Brain microvascular endothelial cell (primary cell): Measurements from ENCODE around the gene CORO1C.

Experiments used
- DNase-seq: peaks from one replicate; pipeline ENCODE4 v3.0.0-alpha.2; 2020
- H3K27ac ChIP-seq: fragments of 250-450 bp; sonication (Bioruptor Pico); 2 replicates; pipeline ENCODE4 v1.5.1; 2020; ENCODE audit warnings: mild to moderate bottlenecking, moderate library complexity
- H3K27me3 ChIP-seq: fragments of 250-450 bp; sonication (Bioruptor Pico); replicated peaks from 2 replicates; pipeline ENCODE4 v1.5.1; 2020; ENCODE audit warnings: mild to moderate bottlenecking
- H3K36me3 ChIP-seq: fragments of 250-450 bp; sonication (Bioruptor Pico); replicated peaks from 2 replicates; pipeline ENCODE4 v1.5.1; 2020; ENCODE audit warnings: mild to moderate bottlenecking
- H3K4me3 ChIP-seq: 2 replicates; pipeline ENCODE4 v1.5.1; 2011; ENCODE audit warnings: low read depth, mild to moderate bottlenecking, control low read depth, low read length, moderate library complexity
- in situ Hi-C: cut with HindIII; loops from 2 replicates; pipeline ENCODE4 v1.10.0; 2017; ENCODE audit warnings: low sequenced_read_pairs, low pct_ligation_motif_present
- TF ChIP-seq, protein P1 (sequence below): IDR thresholded peaks from 2 replicates; pipeline ENCODE4 v1.5.1; 2011; ENCODE audit warnings: low read depth, mild to moderate bottlenecking, moderate library complexity, low read length, control low read depth, inconsistent platforms; ENCODE audit errors: missing control alignments

Gene CORO1C

DNA sequence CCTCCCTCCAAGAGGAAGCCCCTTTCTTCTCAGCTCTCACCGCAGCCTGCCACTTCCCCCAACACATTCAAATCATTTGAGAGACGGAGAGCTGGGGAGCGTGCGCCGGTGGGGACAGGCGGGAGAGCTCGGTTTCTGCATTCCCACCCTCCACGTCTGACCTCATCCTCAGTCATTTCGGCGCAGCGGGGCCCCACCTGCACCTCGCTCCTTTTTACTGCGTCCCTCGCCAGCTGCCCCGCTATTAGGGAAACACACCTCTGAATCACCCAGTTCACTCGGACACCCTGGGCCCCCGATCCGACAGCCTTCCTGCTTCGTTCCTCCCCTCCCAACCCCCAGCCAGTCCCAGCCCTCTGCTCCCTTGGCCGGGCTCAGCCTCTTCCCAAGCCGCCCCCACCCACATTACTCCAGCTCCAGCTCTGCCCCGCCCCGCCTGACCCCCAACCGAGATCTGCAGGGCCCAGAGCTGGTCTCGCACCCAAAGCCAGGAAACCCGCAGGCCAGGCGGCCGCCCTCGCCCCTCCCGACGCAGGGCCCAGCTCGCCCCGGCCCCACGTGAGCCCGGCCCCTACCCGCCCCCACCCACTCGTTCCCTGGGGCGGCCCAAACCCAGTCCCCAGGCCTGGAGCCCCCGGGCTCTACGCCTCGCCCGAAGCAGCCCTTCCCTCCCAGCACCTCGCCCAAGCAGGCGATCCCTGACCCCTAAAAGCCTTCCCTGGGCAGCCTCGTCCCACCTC is 783 bp downstream of the CORO1C start:
- no peaks in the 10 kb centered on the region for H3K36me3 ChIP-seq
- in situ Hi-C loops, result no loop called here
- H3K4me3 ChIP-seq, result peak overlapping the region; percentile 91
- peak; percentile 77 for DNase-seq
- H3K27me3 ChIP-seq, result no peaks in the 10 kb centered on the region
- H3K27ac ChIP-seq, result peak overlapping the region; percentile 96
- TF ChIP-seq, protein P1, sequence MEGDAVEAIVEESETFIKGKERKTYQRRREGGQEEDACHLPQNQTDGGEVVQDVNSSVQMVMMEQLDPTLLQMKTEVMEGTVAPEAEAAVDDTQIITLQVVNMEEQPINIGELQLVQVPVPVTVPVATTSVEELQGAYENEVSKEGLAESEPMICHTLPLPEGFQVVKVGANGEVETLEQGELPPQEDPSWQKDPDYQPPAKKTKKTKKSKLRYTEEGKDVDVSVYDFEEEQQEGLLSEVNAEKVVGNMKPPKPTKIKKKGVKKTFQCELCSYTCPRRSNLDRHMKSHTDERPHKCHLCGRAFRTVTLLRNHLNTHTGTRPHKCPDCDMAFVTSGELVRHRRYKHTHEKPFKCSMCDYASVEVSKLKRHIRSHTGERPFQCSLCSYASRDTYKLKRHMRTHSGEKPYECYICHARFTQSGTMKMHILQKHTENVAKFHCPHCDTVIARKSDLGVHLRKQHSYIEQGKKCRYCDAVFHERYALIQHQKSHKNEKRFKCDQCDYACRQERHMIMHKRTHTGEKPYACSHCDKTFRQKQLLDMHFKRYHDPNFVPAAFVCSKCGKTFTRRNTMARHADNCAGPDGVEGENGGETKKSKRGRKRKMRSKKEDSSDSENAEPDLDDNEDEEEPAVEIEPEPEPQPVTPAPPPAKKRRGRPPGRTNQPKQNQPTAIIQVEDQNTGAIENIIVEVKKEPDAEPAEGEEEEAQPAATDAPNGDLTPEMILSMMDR, result no peak

DNA sequence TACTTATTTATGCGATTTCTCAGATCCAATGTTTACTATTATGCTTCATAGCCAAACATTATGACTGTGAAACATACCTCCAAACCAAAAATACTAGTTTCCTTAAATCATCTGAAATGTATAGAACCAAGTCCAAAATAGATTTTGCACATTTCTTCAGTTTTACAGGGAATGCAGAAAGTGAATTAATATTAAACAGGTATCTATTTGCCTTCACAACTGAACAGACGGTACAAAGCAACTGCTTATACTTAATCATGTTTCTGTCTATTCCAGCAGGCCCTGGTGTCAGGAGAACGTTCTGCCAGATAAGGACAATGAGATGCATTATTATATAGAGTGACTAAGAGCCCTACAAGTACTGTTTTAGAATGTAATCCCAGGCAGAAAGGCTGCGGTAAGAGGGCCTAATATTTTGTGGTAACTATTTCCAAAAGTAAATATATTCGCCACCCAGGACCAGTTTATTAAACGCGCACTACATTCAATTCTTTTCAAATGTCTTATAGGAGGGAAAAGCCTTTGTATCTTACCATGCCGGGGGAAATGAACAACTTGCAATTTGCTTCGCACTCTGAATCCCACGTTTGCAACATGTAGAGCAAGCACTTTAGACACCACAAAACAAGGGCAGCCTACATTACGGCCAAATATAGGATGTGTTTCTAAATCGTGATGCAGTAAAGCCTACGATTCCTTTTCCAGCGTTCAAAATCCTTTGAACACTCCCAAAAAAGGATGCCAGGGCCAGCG is 1.5 kb downstream of the CORO1C start:
- in situ Hi-C loops, result no loop called here
- TF ChIP-seq, protein P1, result no peak
- Histone ChIP-seq H3K27me3 (no peaks in the 10 kb centered on the region), H3K4me3 (peak overlapping the region; percentile 91), H3K36me3 (no peaks in the 10 kb centered on the region), H3K27ac (peak overlapping the region; percentile 96)
- DNase-seq, result peak; percentile 49

DNA sequence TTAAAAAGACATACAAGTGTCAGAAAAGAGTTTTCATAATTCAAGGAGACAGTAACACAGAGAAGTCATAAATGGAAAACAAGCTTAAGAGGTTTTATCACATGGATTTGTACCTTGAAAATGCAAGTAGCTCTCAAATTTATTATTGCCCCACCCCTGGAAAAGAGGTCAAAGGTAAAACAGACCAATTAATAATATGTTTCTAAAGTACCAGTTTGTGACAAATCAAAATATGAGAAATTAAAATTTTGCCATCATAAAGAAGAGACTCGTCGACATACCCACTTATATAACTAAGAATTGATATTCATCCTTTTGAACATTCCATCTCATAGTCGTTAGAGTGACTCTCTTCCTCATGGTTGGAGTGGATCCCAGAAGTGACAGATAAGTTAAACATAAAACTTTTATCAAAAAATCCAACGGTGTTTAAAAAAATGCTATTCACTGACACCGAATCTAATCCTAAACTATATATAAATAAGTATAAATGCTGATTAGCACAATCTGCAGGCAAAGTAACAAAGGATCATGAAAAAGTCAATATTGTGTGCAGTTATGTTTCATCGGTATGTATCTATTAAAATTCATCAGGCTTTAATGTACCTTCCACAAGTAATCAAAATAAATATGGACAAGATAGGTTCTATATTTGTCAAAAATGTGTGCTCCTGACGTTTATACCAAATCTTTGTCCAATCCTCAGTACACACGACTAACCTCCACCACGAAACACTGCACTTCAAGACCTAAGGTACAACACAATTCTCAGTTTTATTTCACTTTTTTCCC is 2.3 kb downstream of the CORO1C start:
- in situ Hi-C loops, result no loop called here
- Histone ChIP-seq H3K4me3 (peak overlapping the region; percentile 91), H3K36me3 (no peaks in the 10 kb centered on the region), H3K27ac (peak overlapping the region; percentile 96), H3K27me3 (no peaks in the 10 kb centered on the region)
- DNase-seq, result no peak
- TF ChIP-seq, protein P1, result no peak

DNA sequence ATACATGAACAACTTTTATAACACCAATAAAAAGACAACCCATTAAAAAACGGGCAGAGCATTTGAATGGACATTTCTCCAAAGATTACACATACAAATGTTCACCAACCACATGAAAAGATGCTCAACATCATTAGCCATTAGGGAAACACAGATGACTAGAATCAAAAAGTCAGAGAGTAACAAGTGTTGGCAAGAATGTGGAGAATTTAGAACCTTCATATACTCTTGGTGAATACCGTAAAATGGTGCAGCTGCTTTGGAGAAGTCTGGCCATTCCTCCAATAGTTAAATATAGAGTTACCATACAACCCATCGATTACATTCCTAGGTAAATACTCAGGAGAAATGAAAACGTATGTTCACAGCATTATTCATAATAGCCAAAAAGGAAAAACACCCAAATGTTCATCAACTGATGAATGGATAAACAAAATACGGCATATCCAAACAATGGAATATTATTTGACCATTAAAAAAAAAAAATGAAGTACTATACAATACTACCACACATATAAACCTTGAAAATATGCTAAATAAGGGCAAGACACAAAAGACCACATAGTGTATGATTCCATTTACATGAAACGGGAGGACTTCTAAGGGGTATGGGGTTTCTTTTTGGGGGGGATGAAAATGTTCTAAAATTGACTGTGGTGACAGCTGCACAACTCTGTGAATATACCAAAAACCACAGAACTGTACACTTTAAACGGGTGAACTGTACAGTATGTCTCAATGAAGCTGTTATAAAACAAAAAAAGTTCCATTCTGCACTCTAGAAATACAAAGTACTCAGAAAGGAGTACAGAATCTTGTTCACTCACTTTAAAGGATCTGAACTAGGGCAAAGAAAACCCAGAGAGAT is 3.2 kb downstream of the CORO1C start:
- TF ChIP-seq, protein P1, result no peak
- in situ Hi-C loops, result no loop called here
- H3K27ac ChIP-seq, result peak overlapping the region; percentile 96
- no peaks in the 10 kb centered on the region for H3K36me3 ChIP-seq
- DNase-seq, result no peak
- H3K4me3 ChIP-seq, result peak overlapping the region; percentile 91
- H3K27me3 ChIP-seq, result no peaks in the 10 kb centered on the region

DNA sequence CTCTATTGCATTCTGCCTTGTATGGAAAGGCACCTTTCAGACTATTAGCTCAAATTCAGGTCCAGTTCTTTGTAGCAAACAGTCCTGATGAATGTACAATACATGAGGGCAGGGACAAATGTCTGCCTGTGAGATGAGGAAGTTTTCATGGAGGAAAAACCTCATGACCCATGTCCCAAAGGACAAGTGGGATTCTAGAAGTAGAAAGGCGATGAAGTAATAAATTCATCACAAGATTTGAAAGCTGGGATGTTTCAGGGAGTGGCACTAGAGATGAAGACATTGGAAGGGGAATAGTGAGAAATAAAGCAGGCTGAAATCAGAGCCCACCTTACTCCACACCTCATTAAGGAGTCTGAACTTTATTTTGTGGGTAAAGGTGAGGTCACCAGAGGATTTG is 4.2 kb downstream of the CORO1C start:
- no peaks in the 10 kb centered on the region for H3K36me3 ChIP-seq
- no peak overlapping the region for H3K4me3 ChIP-seq
- no peak for DNase-seq
- no peak overlapping the region for H3K27ac ChIP-seq
- H3K27me3 ChIP-seq, result no peaks in the 10 kb centered on the region
- in situ Hi-C loops, result no loop called here
- TF ChIP-seq, protein P1, result no peak
